IMR-90 (cell line): ENCODE results near the gene CYFIP1.

Experiments used
- BHLHE40 ChIP-seq: fragments of 150-350 bp; IDR thresholded peaks from 2 replicates; pipeline ENCODE4 v1.6.1; 2016; ENCODE audit warnings: mild to moderate bottlenecking, low read depth, low read length
- MAFK ChIP-seq: IDR thresholded peaks from 2 replicates; pipeline ENCODE4 v1.6.1; 2012; ENCODE audit warnings: low read depth, low read length, improper control_type of control experiment
- MAZ ChIP-seq: IDR thresholded peaks from 2 replicates; pipeline ENCODE4 v1.6.1; 2012; ENCODE audit warnings: low read depth, mild to moderate bottlenecking, low read length, improper control_type of control experiment, moderate library complexity, borderline replicate concordance
- MXI1 ChIP-seq: IDR thresholded peaks from 2 replicates; pipeline ENCODE4 v1.6.1; 2012; ENCODE audit warnings: low read depth, mild to moderate bottlenecking, low read length, moderate library complexity, borderline replicate concordance
- POLR2A ChIP-seq: IDR thresholded peaks from 2 replicates; pipeline ENCODE4 v1.6.1; 2012; ENCODE audit warnings: mild to moderate bottlenecking, low read depth, low read length
- RAD21 ChIP-seq: IDR thresholded peaks from 2 replicates; pipeline ENCODE4 v1.6.1; 2012; ENCODE audit warnings: low read length, improper control_type of control experiment
- RFX5 ChIP-seq: IDR thresholded peaks from 2 replicates; pipeline ENCODE4 v1.8.0; 2012; ENCODE audit warnings: low read depth, mild to moderate bottlenecking, low read length, moderate library complexity
- SMC3 ChIP-seq: fragments of 150-350 bp; IDR thresholded peaks from 2 replicates; pipeline ENCODE4 v1.6.1; 2016; ENCODE audit warnings: low read depth, mild to moderate bottlenecking, antibody characterized with exemption, low read length, moderate library complexity
- TF ChIP-seq, protein P1 (sequence below): conservative IDR thresholded peaks from 2 replicates; pipeline ENCODE4 v1.5.1; 2012; ENCODE audit warnings: mild to moderate bottlenecking, low read depth, low read length, improper control_type of control experiment

DNA sequence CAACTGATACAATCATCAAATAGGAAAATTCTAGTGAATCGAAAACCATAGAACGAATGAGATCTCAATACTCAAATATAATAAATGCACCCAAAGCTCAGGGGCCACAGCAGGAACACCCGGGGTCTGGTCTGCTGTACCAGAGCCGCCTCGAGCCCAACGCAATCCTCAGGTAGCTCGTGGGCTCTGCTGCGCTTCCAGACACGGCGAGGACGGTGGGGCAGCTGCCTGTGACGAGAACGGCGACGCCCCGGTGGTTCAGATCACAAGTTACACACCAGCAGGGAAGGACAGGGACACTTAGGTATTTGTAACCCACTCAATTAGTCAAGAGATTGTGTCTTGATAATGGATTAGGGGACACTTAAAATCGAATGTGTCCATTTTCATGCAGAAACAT lies 87.1 kb downstream of the CYFIP1 start:
- TF ChIP-seq POLR2A (no peak), RAD21 (no peak), BHLHE40 (no peak), SMC3 (no peak), RFX5 (no peak), MAZ (no peak), MAFK (no peak), MXI1 (no peak)
- TF ChIP-seq, protein P1, sequence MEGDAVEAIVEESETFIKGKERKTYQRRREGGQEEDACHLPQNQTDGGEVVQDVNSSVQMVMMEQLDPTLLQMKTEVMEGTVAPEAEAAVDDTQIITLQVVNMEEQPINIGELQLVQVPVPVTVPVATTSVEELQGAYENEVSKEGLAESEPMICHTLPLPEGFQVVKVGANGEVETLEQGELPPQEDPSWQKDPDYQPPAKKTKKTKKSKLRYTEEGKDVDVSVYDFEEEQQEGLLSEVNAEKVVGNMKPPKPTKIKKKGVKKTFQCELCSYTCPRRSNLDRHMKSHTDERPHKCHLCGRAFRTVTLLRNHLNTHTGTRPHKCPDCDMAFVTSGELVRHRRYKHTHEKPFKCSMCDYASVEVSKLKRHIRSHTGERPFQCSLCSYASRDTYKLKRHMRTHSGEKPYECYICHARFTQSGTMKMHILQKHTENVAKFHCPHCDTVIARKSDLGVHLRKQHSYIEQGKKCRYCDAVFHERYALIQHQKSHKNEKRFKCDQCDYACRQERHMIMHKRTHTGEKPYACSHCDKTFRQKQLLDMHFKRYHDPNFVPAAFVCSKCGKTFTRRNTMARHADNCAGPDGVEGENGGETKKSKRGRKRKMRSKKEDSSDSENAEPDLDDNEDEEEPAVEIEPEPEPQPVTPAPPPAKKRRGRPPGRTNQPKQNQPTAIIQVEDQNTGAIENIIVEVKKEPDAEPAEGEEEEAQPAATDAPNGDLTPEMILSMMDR: no peak
